Renal cortex interstitium (tissue), 11 donors: ENCODE results near the gene NAE1. TPM values are rescaled to one million over a fixed set of nuclear protein-coding genes. Genes with fewer than 3 reads are reported as not detected.

Experiments used
- DNase-seq, 11 donors: peaks; one replicate each; pipeline ENCODE4 v3.0.0-alpha.2; 2013; ENCODE audit warnings: low read depth in 9 of 11, low spot score in 4 of 11; ENCODE audit errors: extremely low read depth in 1 of 11
- polyA plus RNA-seq, 3 donors: library from polyadenylated mRNA; unstranded; fragments of 120-200 nt; gene quantifications; one replicate each; pipeline ENCODE4 v1.2.1, GENCODE V29; 2013; ENCODE audit not compliant: insufficient read length in 3 of 3

NAE1 gene
- polyA plus RNA-seq, 3 donors, result 78.3 to 99.4 (median 94.8) TPM

GRCh38 chr16:66752958-66753357, 77.8 kb downstream of the NAE1 start:
- no peak for DNase-seq

Other genes starting within 250 kb of the NAE1 start
- gene CMTM3, start 226.3 kb downstream of the NAE1 start, polyA plus RNA-seq, result 10 to 100 TPM; 53.0 to 72.1 (median 63.7) TPM
- gene CMTM4, start 134.2 kb downstream of the NAE1 start, polyA plus RNA-seq, result 10 to 100 TPM; 65.0 to 70.8 (median 67.1) TPM
- gene DYNC1LI2, start 79.4 kb downstream of the NAE1 start, polyA plus RNA-seq, result 100 to 1,000 TPM; 109 to 156 (median 115) TPM
- under 1 TPM in 1 of 3 donors, not detected in 2; 0.20 TPM for gene TERB1, start 29.4 kb downstream of the NAE1 start, polyA plus RNA-seq
- under 1 TPM; 0.28 to 0.45 (median 0.32) TPM for gene CA7, start 13.4 kb upstream of the NAE1 start, polyA plus RNA-seq
- 10 to 100 TPM; 12.2 to 17.0 (median 13.2) TPM for gene PDP2, start 49.5 kb upstream of the NAE1 start, polyA plus RNA-seq
- 100 to 1,000 TPM; 215 to 316 (median 241) TPM for gene CDH16, start 87.9 kb upstream of the NAE1 start, polyA plus RNA-seq
- 1 to 10 TPM; 2.2 to 4.1 (median 2.4) TPM for gene RRAD, start 94.6 kb upstream of the NAE1 start, polyA plus RNA-seq
- 100 to 1,000 TPM in 2 of 3 donors, 10 to 100 TPM in 1; 81.7 to 105 (median 103) TPM for gene CIAO2B, start 103.4 kb upstream of the NAE1 start, polyA plus RNA-seq
- gene CES2, start 104.5 kb upstream of the NAE1 start, polyA plus RNA-seq, result 10 to 100 TPM; 41.5 to 50.6 (median 43.1) TPM
- gene CES3, start 130.3 kb upstream of the NAE1 start, polyA plus RNA-seq, result 1 to 10 TPM; 2.1 to 5.1 (median 2.8) TPM
- 10 to 100 TPM in 1 of 3 donors, 1 to 10 TPM in 2; 7.6 to 13.5 (median 8.5) TPM for gene CES4A, start 157.6 kb upstream of the NAE1 start, polyA plus RNA-seq
- 10 to 100 TPM; 71.7 to 76.4 (median 75.3) TPM for gene CBFB, start 198.2 kb upstream of the NAE1 start, polyA plus RNA-seq